Skeletal muscle satellite cell (primary cell): ENCODE measurements around the gene CARS2.

Experiments used
- H3K27me3 ChIP-seq: 2 replicates; pipeline ENCODE4 v1.7.0; 2013; ENCODE audit warnings: low read length; ENCODE audit not compliant: control insufficient read depth, insufficient read depth
- H3K36me3 ChIP-seq: 2 replicates; pipeline ENCODE4 v1.7.0; 2013; ENCODE audit warnings: mild to moderate bottlenecking, control low read depth, low read length; ENCODE audit not compliant: insufficient read depth
- H3K4me1 ChIP-seq: 2 replicates; pipeline ENCODE4 v1.7.0; 2013; ENCODE audit warnings: low read length; ENCODE audit not compliant: control insufficient read depth, insufficient read depth
- H3K4me2 ChIP-seq: 2 replicates; pipeline ENCODE4 v1.7.0; 2013; ENCODE audit warnings: mild to moderate bottlenecking, low read length
- H3K4me3 ChIP-seq: 2 replicates; pipeline ENCODE4 v1.7.0; 2013; ENCODE audit warnings: low read length
- H3K9ac ChIP-seq: 2 replicates; pipeline ENCODE4 v1.7.0; 2013; ENCODE audit warnings: mild to moderate bottlenecking, low read depth, low read length, moderate library complexity
- H3K9me3 ChIP-seq: replicated peaks from 2 replicates; pipeline ENCODE4 v1.7.0; 2013; ENCODE audit warnings: mild to moderate bottlenecking, control low read depth, low read length

CARS2 gene

GRCh38 chr13:110689711-110690110, 16.2 kb downstream of the CARS2 start:
- no peaks in the 10 kb centered on the region for H3K27me3 ChIP-seq
- no peaks in the 10 kb centered on the region for H3K9me3 ChIP-seq
- no peak overlapping the region for H3K4me2 ChIP-seq
- no peak overlapping the region for H3K9ac ChIP-seq
- no peaks in the 10 kb centered on the region for H3K4me1 ChIP-seq
- H3K4me3 ChIP-seq = no peak overlapping the region
- H3K36me3 ChIP-seq = peaks cover 49% of the 10 kb centered on the region

- H3K4me1 ChIP-seq = no peaks in the 10 kb centered on the region
- peaks cover 56% of the 10 kb centered on the region for H3K36me3 ChIP-seq
- no peaks in the 10 kb centered on the region for H3K27me3 ChIP-seq
- H3K4me2 ChIP-seq = no peak overlapping the region
- no peak overlapping the region for H3K4me3 ChIP-seq
- no peak overlapping the region for H3K9ac ChIP-seq
- H3K9me3 ChIP-seq = no peaks in the 10 kb centered on the region
These were observed 16.9 kb downstream of the CARS2 start for GRCh38 chr13:110689041-110689440.

- H3K4me2 ChIP-seq = no peak overlapping the region
- no peak overlapping the region for H3K9ac ChIP-seq
- no peaks in the 10 kb centered on the region for H3K9me3 ChIP-seq
- no peaks in the 10 kb centered on the region for H3K4me1 ChIP-seq
- H3K27me3 ChIP-seq = no peaks in the 10 kb centered on the region
- peaks cover 64% of the 10 kb centered on the region for H3K36me3 ChIP-seq
- no peak overlapping the region for H3K4me3 ChIP-seq
These were observed 18.2 kb downstream of the CARS2 start for GRCh38 chr13:110687736-110688135.

GRCh38 chr13:110685305-110686020, 20.5 kb downstream of the CARS2 start:
- Histone ChIP-seq H3K4me2 (no peak overlapping the region), H3K27me3 (no peaks in the 10 kb centered on the region), H3K4me3 (no peak overlapping the region), H3K4me1 (no peaks in the 10 kb centered on the region), H3K9ac (no peak overlapping the region), H3K9me3 (no peaks in the 10 kb centered on the region), H3K36me3 (peaks cover 77% of the 10 kb centered on the region)

GRCh38 chr13:110684388-110685056, 21.4 kb downstream of the CARS2 start:
- peaks cover 75% of the 10 kb centered on the region for H3K36me3 ChIP-seq

GRCh38 chr13:110683921-110684320, 22.0 kb downstream of the CARS2 start:
- no peak overlapping the region for H3K9ac ChIP-seq
- no peaks in the 10 kb centered on the region for H3K27me3 ChIP-seq
- H3K36me3 ChIP-seq = peaks cover 72% of the 10 kb centered on the region
- no peak overlapping the region for H3K4me3 ChIP-seq
- no peaks in the 10 kb centered on the region for H3K9me3 ChIP-seq
- no peaks in the 10 kb centered on the region for H3K4me1 ChIP-seq
- H3K4me2 ChIP-seq = no peak overlapping the region

More at GRCh38 chr13:110684388-110685056, 21.4 kb downstream of the CARS2 start:
- Histone ChIP-seq H3K9ac (no peak overlapping the region), H3K4me3 (no peak overlapping the region), H3K4me1 (no peaks in the 10 kb centered on the region), H3K27me3 (no peaks in the 10 kb centered on the region), H3K9me3 (no peaks in the 10 kb centered on the region), H3K4me2 (no peak overlapping the region)

- no peaks in the 10 kb centered on the region for H3K27me3 ChIP-seq
- H3K9ac ChIP-seq = no peak overlapping the region
- no peaks in the 10 kb centered on the region for H3K9me3 ChIP-seq
- H3K4me2 ChIP-seq = no peak overlapping the region
- H3K4me3 ChIP-seq = no peak overlapping the region
- peaks cover 75% of the 10 kb centered on the region for H3K36me3 ChIP-seq
- H3K4me1 ChIP-seq = no peaks in the 10 kb centered on the region
These were observed 22.6 kb downstream of the CARS2 start for GRCh38 chr13:110683203-110683883.

GRCh38 chr13:110682746-110683145, 23.2 kb downstream of the CARS2 start:
- H3K36me3 ChIP-seq = peaks cover 75% of the 10 kb centered on the region
- H3K27me3 ChIP-seq = no peaks in the 10 kb centered on the region
- H3K9ac ChIP-seq = no peak overlapping the region
- H3K4me1 ChIP-seq = no peaks in the 10 kb centered on the region
- no peaks in the 10 kb centered on the region for H3K9me3 ChIP-seq
- no peak overlapping the region for H3K4me2 ChIP-seq
- H3K4me3 ChIP-seq = no peak overlapping the region

- H3K9me3 ChIP-seq = no peaks in the 10 kb centered on the region
- no peak overlapping the region for H3K4me2 ChIP-seq
- H3K9ac ChIP-seq = no peak overlapping the region
- H3K27me3 ChIP-seq = no peaks in the 10 kb centered on the region
- H3K36me3 ChIP-seq = peaks cover 71% of the 10 kb centered on the region
- H3K4me1 ChIP-seq = no peaks in the 10 kb centered on the region
- no peak overlapping the region for H3K4me3 ChIP-seq
These were observed 23.9 kb downstream of the CARS2 start for GRCh38 chr13:110681868-110682550.

- H3K27me3 ChIP-seq = no peaks in the 10 kb centered on the region
- H3K9me3 ChIP-seq = no peaks in the 10 kb centered on the region
- H3K36me3 ChIP-seq = peaks cover 73% of the 10 kb centered on the region
- no peak overlapping the region for H3K4me2 ChIP-seq
- H3K4me3 ChIP-seq = no peak overlapping the region
- no peak overlapping the region for H3K9ac ChIP-seq
- no peaks in the 10 kb centered on the region for H3K4me1 ChIP-seq
These were observed 25.1 kb downstream of the CARS2 start for GRCh38 chr13:110680852-110681251.
